GM12878 (cell line): ENCODE results near the gene CALHM3. TPM values are rescaled to one million over a fixed set of nuclear protein-coding genes. Genes with fewer than 3 reads are reported as not detected.

Experiments
- ATAC-seq: fragments of 200-7000 bp; cut with Tn5 transposase; 3 replicates; pipeline ENCODE4 v1.9.1; 2020; ENCODE audit warnings: mild to moderate bottlenecking, moderate library complexity
- BruUV-seq: library from RNA; stranded (reverse); fragments of 400-500 nt; replicated peaks from 2 replicates; lab custom pipeline; 2021; lab: Mats Ljungman, UMichigan
- CTCF ChIA-PET: fragments of 300-600 bp; sonication (Branson Sonifier 250); formaldehyde crosslinking; extraction: SDS; loops from one replicate; lab custom pipeline; 2021; ENCODE audit warnings: inconsistent platforms; lab: Yijun Ruan, JAX
- POLR2A ChIA-PET: fragments of 350-600 bp; formaldehyde crosslinking; extraction: SDS; loops from one replicate; lab custom pipeline; 2021; ENCODE audit warnings: inconsistent platforms; lab: Charles Lee
- RAD21 ChIA-PET: fragments of 300-600 bp; sonication (Branson Sonifier 250); formaldehyde crosslinking; loops from one replicate; lab custom pipeline; 2023; ENCODE audit warnings: antibody characterized with exemption; ENCODE audit not compliant: unreplicated experiment; lab: Charles Lee
- SMC1A ChIA-PET: fragments of 300-600 bp; sonication (Branson Sonifier 250); formaldehyde crosslinking; loops from one replicate; lab custom pipeline; 2023; ENCODE audit not compliant: unreplicated experiment, uncharacterized antibody; lab: Charles Lee
- DNase-seq: peaks from one replicate; pipeline ENCODE4 v3.0.0-alpha.2; 2011; ENCODE audit warnings: low read depth, low spot score
- FAIRE-seq: peaks from 3 replicates; lab custom pipeline; 2011; peaks lifted over from hg19 to GRCh38; lab: Jason Lieb, UNC
- H2AFZ ChIP-seq: 2 replicates; pipeline ENCODE4 v1.6.0; 2011; ENCODE audit warnings: low read depth, low read length, control low read depth; ENCODE audit not compliant: control insufficient read depth
- H3K27ac ChIP-seq: 2 replicates; pipeline ENCODE4 v1.5.1; 2011; ENCODE audit warnings: control low read depth; ENCODE audit not compliant: control insufficient read depth, insufficient read depth
- H3K27me3 ChIP-seq, 2 experiments: replicated peaks in 1 of 2; 2 replicates each; pipeline versions ENCODE4 v1.6.0 to v1.6.1; 2011; ENCODE audit warnings: low read length in 1 of 2; ENCODE audit not compliant: control insufficient read depth in 2 of 2, insufficient read depth in 2 of 2
- H3K36me3 ChIP-seq, 2 experiments: 2 replicates each; pipeline ENCODE4 v1.5.1; 2011; ENCODE audit warnings: low read length in 1 of 2; ENCODE audit not compliant: control insufficient read depth in 2 of 2, insufficient read depth in 2 of 2
- H3K4me1 ChIP-seq: 2 replicates; pipeline ENCODE4 v1.6.1; 2011; ENCODE audit warnings: mild to moderate bottlenecking, low read length, moderate library complexity, mixed read lengths; ENCODE audit not compliant: control insufficient read depth, insufficient read depth
- H3K4me2 ChIP-seq: 2 replicates; pipeline ENCODE4 v1.6.0; 2011; ENCODE audit warnings: control low read depth; ENCODE audit not compliant: control insufficient read depth, insufficient read depth
- H3K4me3 ChIP-seq: fragments of 200-600 bp; sonication (generic); 2 replicates; pipeline ENCODE4 v1.5.1; 2016
- H3K79me2 ChIP-seq: 2 replicates; pipeline ENCODE4 v1.6.0; 2011; ENCODE audit warnings: low read length; ENCODE audit not compliant: control insufficient read depth, insufficient read depth
- H3K9ac ChIP-seq: 2 replicates; pipeline ENCODE4 v1.8.0; 2011; ENCODE audit warnings: low read length, control low read depth, mixed read lengths; ENCODE audit not compliant: control insufficient read depth, insufficient read depth
- H3K9me3 ChIP-seq: replicated peaks from 3 replicates; pipeline ENCODE4 v1.5.1; 2011; ENCODE audit warnings: mild to moderate bottlenecking, low read length; ENCODE audit not compliant: control insufficient read depth, insufficient read depth
- H4K20me1 ChIP-seq: 2 replicates; pipeline ENCODE4 v1.6.0; 2011; ENCODE audit not compliant: control insufficient read depth, insufficient read depth
- EGR1 ChIP-seq, 2 experiments: IDR thresholded peaks; 1 replicate in 1 of 2; 2 replicates in 1 of 2; pipeline ENCODE4 v1.6.1; 2011 to 2012; ENCODE audit warnings: low read depth in 2 of 2, low read length in 2 of 2, borderline replicate concordance in 1 of 2, mild to moderate bottlenecking in 1 of 2, moderate library complexity in 1 of 2
- ESRRA ChIP-seq: IDR thresholded peaks from 2 replicates; pipeline ENCODE4 v1.6.1; 2012; ENCODE audit warnings: mild to moderate bottlenecking, low read length, improper control_type of control experiment
- MYC ChIP-seq: IDR thresholded peaks from 2 replicates; pipeline ENCODE4 v1.6.1; 2011; ENCODE audit warnings: mild to moderate bottlenecking, low read length, moderate library complexity, inconsistent platforms; ENCODE audit not compliant: insufficient read depth, insufficient replicate concordance, insufficient read length, severe bottlenecking
- RAD51 ChIP-seq: fragments of 450-650 bp; IDR thresholded peaks from 2 replicates; pipeline ENCODE4 v1.6.1; 2016; ENCODE audit warnings: moderate library complexity, mild to moderate bottlenecking, inconsistent platforms
- SMAD5 ChIP-seq: IDR thresholded peaks from 2 replicates; pipeline ENCODE4 v1.6.1; 2016; ENCODE audit warnings: antibody characterized with exemption, low read depth
- SREBF1 ChIP-seq: IDR thresholded peaks from 2 replicates; pipeline ENCODE4 v1.6.1; 2012; ENCODE audit warnings: mild to moderate bottlenecking, low read length
- SREBF2 ChIP-seq: IDR thresholded peaks from 2 replicates; pipeline ENCODE4 v1.6.1; 2012; ENCODE audit warnings: mild to moderate bottlenecking, low read length
- WGBS: methylation state at CpG from one replicate; pipeline ENCODE4 v1.1.6; 2016; ENCODE audit warnings: low lambda C conversion rate; ENCODE audit not compliant: insufficient replicate concordance, insufficient coverage; ENCODE audit errors: missing lambda C conversion rate; 5-methylcytosine and 5-hydroxymethylcytosine counted together
- in situ Hi-C: fragments of 300-500 bp; cut with MboI; formaldehyde crosslinking; loops from 9 replicates; pipeline ENCODE4 v1.14.3; 2018; ENCODE audit warnings: mixed read lengths
- intact Hi-C: fragments of 100-400 bp; cut with micrococcal nuclease; formaldehyde crosslinking; loops from one replicate; pipeline ENCODE4 v1.14.2; 2022; ENCODE audit not compliant: unreplicated experiment
- polyA plus RNA-seq, 11 experiments: library from polyadenylated mRNA; depleted of rRNA in 4 of 11; unstranded in 6 of 11; stranded (reverse) in 5 of 11; fragments of >200 nt; fragmentation: Nextera tagmentation in 4 of 11; fragmentation: Illumina TruSeq in 1 of 11; extraction: Ambion mirVana in 4 of 11; extraction: Trizol in 1 of 11; gene quantifications; 1 replicate in 1 of 11; 2 replicates in 10 of 11; pipeline versions ENCODE4 v1.2.1 to v1.2.3, GENCODE V29; 2011 to 2016; ENCODE audit warnings: inconsistent platforms in 2 of 11, missing spikeins in 2 of 11, low read depth in 1 of 11
- total RNA-seq, 4 experiments: library from RNA; depleted of rRNA in 3 of 4; stranded (reverse); fragments of >200 nt in 3 of 4; fragmentation: Illumina TruSeq in 1 of 4; extraction: Trizol in 1 of 4; gene quantifications; 2 replicates each; pipeline versions ENCODE4 v1.2.1 to v1.2.3, GENCODE V29; 2013 to 2021
- TF ChIP-seq, protein P1 (sequence below): IDR thresholded peaks from 2 replicates; pipeline ENCODE4 v1.6.1; 2011; ENCODE audit warnings: low read depth, mild to moderate bottlenecking, low read length, moderate library complexity, borderline replicate concordance; ENCODE audit errors: extremely low read depth
- TF ChIP-seq, protein P2 (sequence below): fragments of 450-650 bp; conservative IDR thresholded peaks from 2 replicates; pipeline ENCODE4 v1.6.1; 2017; ENCODE audit warnings: mild to moderate bottlenecking, moderate library complexity
- TF ChIP-seq, protein P3 (sequence below): IDR thresholded peaks from 2 replicates; pipeline ENCODE4 v1.6.1; 2012; ENCODE audit warnings: low read depth, low read length, improper control_type of control experiment
- TF ChIP-seq, protein P4 (sequence below): IDR thresholded peaks from 2 replicates; pipeline ENCODE4 v1.6.1; 2011; ENCODE audit warnings: mild to moderate bottlenecking, low read depth, low read length, moderate library complexity; ENCODE audit not compliant: insufficient replicate concordance

CALHM3 gene
- total and polyA plus RNA-seq, 10 of the 15 experiments (the other 5 are each of a cell fraction or from before 2014, with no cell fraction given) = 0.03 to 0.42 (median 0.11) TPM; not detected in 5

DNA sequence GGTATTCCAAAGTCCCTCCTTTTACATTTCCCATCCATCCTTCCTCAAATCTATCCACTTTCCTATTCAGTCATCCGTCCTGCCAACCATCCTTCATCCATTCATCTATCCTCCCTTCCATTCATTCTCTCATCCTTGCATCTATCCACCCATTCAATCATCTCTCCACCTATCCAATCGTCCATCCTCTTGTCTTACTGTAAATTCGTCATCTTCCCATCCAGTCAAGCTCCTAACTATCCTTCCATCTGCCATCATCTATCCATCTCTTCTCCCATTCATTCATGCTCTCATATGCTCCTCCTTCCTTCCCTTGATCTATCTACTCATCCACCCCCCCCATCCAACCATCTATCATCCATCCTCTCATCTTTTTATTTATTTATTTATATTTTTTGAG is 5.0 kb downstream of the CALHM3 start (continued):
- TF ChIP-seq, protein P1, sequence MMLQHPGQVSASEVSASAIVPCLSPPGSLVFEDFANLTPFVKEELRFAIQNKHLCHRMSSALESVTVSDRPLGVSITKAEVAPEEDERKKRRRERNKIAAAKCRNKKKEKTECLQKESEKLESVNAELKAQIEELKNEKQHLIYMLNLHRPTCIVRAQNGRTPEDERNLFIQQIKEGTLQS = no peak
- no peak for TF ChIP-seq SREBF2
- no peak for TF ChIP-seq SREBF1
- no peak for TF ChIP-seq ESRRA
- no peak for TF ChIP-seq MYC
- no peak for TF ChIP-seq RAD51

DNA sequence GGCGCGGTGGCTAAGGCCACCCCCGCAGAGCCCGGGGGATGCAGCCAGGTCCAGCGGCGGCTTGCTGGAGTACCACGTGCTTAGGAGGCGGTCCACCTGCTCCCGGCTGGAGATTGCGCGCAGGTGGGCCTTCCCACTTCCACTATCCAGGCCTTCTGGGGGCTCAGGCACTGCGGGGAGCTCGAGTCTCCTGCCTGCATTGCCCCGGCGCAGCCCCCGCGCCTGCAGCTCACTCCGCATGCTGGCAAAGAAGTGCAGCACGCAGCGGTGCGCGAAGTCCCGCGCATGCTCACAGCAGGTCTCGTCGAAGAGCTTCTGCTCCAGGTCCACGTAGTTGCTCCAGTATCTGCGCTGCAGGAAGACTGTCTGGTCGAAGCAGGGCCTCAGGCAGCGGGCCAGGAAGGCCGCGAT is 5.8 kb downstream of the CALHM3 start:
- Histone ChIP-seq H4K20me1 (no peaks in the 10 kb centered on the region), H3K9ac (no peak overlapping the region), H3K9me3 (no peaks in the 10 kb centered on the region), H3K27me3 (no peaks in the 10 kb centered on the region), H3K79me2 (no peaks in the 10 kb centered on the region), H3K27ac (no peak overlapping the region; the same call in 1 of the 2 replicates), H3K36me3 (no peaks in the 10 kb centered on the region), H3K4me3 (no peak overlapping the region), H3K4me1 (peaks cover 56% of the 10 kb centered on the region), H2AFZ (no peak overlapping the region), H3K4me2 (no peak overlapping the region; the same call in 1 of the 2 replicates)
- SMC1A ChIA-PET = interaction anchor here (1.1 to 9.8 kb wide), 6 partner anchors 8 to 58 kb away, joined by 3 to 124 read pairs (median 8); partner anchors contain the start of gene CALHM2
- CTCF ChIA-PET = interaction anchor here (0.5 to 10.6 kb wide), 3 partner anchors 21 to 353 kb away, joined by 4 to 195 read pairs (median 52); partner anchors contain the start of gene CALHM2
- in situ Hi-C loops (no loop called here), intact Hi-C loops (loop anchor here (5.0 kb wide), 1 partner anchor 106 kb away; the partner anchor contains the start of gene TAF5)
- POLR2A ChIA-PET = interaction anchor here (2.6 to 9.3 kb wide), 2 partner anchors 18 to 20 kb away, joined by 13 to 144 read pairs; partner anchors contain the start of gene CALHM2
- BruUV-seq = no TSS peak
- TF ChIP-seq, protein P2, sequence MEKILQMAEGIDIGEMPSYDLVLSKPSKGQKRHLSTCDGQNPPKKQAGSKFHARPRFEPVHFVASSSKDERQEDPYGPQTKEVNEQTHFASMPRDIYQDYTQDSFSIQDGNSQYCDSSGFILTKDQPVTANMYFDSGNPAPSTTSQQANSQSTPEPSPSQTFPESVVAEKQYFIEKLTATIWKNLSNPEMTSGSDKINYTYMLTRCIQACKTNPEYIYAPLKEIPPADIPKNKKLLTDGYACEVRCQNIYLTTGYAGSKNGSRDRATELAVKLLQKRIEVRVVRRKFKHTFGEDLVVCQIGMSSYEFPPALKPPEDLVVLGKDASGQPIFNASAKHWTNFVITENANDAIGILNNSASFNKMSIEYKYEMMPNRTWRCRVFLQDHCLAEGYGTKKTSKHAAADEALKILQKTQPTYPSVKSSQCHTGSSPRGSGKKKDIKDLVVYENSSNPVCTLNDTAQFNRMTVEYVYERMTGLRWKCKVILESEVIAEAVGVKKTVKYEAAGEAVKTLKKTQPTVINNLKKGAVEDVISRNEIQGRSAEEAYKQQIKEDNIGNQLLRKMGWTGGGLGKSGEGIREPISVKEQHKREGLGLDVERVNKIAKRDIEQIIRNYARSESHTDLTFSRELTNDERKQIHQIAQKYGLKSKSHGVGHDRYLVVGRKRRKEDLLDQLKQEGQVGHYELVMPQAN = no peak
- TF ChIP-seq SMAD5 = no peak
- TF ChIP-seq, protein P3, sequence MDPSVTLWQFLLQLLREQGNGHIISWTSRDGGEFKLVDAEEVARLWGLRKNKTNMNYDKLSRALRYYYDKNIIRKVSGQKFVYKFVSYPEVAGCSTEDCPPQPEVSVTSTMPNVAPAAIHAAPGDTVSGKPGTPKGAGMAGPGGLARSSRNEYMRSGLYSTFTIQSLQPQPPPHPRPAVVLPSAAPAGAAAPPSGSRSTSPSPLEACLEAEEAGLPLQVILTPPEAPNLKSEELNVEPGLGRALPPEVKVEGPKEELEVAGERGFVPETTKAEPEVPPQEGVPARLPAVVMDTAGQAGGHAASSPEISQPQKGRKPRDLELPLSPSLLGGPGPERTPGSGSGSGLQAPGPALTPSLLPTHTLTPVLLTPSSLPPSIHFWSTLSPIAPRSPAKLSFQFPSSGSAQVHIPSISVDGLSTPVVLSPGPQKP = no peak
- TF ChIP-seq, protein P4, sequence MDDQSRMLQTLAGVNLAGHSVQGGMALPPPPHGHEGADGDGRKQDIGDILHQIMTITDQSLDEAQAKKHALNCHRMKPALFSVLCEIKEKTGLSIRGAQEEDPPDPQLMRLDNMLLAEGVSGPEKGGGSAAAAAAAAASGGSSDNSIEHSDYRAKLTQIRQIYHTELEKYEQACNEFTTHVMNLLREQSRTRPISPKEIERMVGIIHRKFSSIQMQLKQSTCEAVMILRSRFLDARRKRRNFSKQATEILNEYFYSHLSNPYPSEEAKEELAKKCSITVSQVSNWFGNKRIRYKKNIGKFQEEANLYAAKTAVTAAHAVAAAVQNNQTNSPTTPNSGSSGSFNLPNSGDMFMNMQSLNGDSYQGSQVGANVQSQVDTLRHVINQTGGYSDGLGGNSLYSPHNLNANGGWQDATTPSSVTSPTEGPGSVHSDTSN = no peak
- TF ChIP-seq EGR1 (IDR thresholded peaks at IDR 0.05; ENCODE audit: borderline replicate concordance in 1 of 2, low read depth in 2 of 2, low read length in 2 of 2) = no peak
- ATAC-seq (no peak), FAIRE-seq (no peak), DNase-seq (no peak)
- RAD21 ChIA-PET = interaction anchor here (1.1 kb wide), 1 partner anchor 16 kb away, joined by 3 read pairs; no protein-coding TSS in a partner anchor
- 98% methylated on average over 30 of the region's 32 CpGs for WGBS
